Measurements from ENCODE around the gene ACOT4.
"Not testable (repeated sequence)": the region's sequence is repeated elsewhere in the genome, so short reads cannot be mapped to it uniquely, and the experiment has no call there.

ACOT4 gene

GRCh38 chr14:73634011-73634833 lies 42.5 kb downstream of the ACOT4 start:
- no peak for DNase-seq

GRCh38 chr14:73636355-73636754 lies 44.7 kb downstream of the ACOT4 start:
- DNase-seq = not testable (repeated sequence)

- no peak for DNase-seq
Observed at GRCh38 chr14:73637830-73638229, 46.2 kb downstream of the ACOT4 start.

- no peak for DNase-seq
Observed at GRCh38 chr14:73640796-73641365, 49.2 kb downstream of the ACOT4 start.

- peak; percentile 42 for DNase-seq
Observed at GRCh38 chr14:73644531-73645247, 53.0 kb downstream of the ACOT4 start, which contains the start of gene DNAL1. TSS of gene DNAL1 (plus strand) at chr14:73644986. CDS start at chr14:73645040, 54 bp downstream.

- no peak for DNase-seq
Observed at GRCh38 chr14:73645248-73645610, 53.6 kb downstream of the ACOT4 start.
